Measurements from ENCODE around the gene POU6F1.
A peak's percentile ranks its signal among the peaks of the same experiment; 100 is the strongest.

POU6F1 gene

GRCh38 chr12:51162217-51162616 lies 55.6 kb downstream of the POU6F1 start:
- no peak for DNase-seq (ENCODE audit: low read depth in 2 of 2, low spot score in 1 of 2)

GRCh38 chr12:51160814-51161459 lies 56.9 kb downstream of the POU6F1 start:
- peak in 1 of 2 donors; percentile 1 for DNase-seq (ENCODE audit: low read depth in 2 of 2, low spot score in 1 of 2)

GRCh38 chr12:51156245-51156765 lies 61.6 kb downstream of the POU6F1 start:
- DNase-seq (ENCODE audit: low read depth in 2 of 2, low spot score in 1 of 2) = no peak

GRCh38 chr12:51152953-51153352 lies 64.9 kb downstream of the POU6F1 start:
- DNase-seq (ENCODE audit: low read depth in 2 of 2, low spot score in 1 of 2) = no peak

- DNase-seq (ENCODE audit: low read depth in 2 of 2, low spot score in 1 of 2) = no peak
Observed at GRCh38 chr12:51150777-51151176, 67.1 kb downstream of the POU6F1 start.

GRCh38 chr12:51147309-51147708 lies 70.6 kb downstream of the POU6F1 start:
- no peak for DNase-seq (ENCODE audit: low read depth in 2 of 2, low spot score in 1 of 2)

GRCh38 chr12:51139292-51139844 lies 78.5 kb downstream of the POU6F1 start:
- DNase-seq (ENCODE audit: low read depth in 2 of 2, low spot score in 1 of 2) = no peak
